T-helper 2 cell treated with Interferon-gamma antibody and Interleukin-4, amounts not matched to agents 5 μg/mL and 100 μg/mL, for 36 hours (primary cell): ENCODE measurements around the gene ETDC.
"Not testable (repeated sequence)": the region's sequence is repeated elsewhere in the genome, so short reads cannot be mapped to it uniquely, and the experiment has no call there.

Experiments used
- DNase-seq: peaks from one replicate; pipeline ENCODE4 v3.0.0; 2021; ENCODE audit warnings: low spot score
- H3K27ac Mint-ChIP-seq: one replicate; pipeline ENCODE4 v1.8.0; 2021; ENCODE audit warnings: mild to moderate bottlenecking, mixed read lengths
- H3K27me3 Mint-ChIP-seq: one replicate; pipeline ENCODE4 v1.8.0; 2021; ENCODE audit warnings: low read depth, mixed read lengths
- H3K36me3 Mint-ChIP-seq: one replicate; pipeline ENCODE4 v1.8.0; 2021; ENCODE audit warnings: low read depth, mixed read lengths
- H3K4me1 Mint-ChIP-seq: one replicate; pipeline ENCODE4 v1.8.0; 2021; ENCODE audit warnings: low read depth, mixed read lengths
- H3K4me3 Mint-ChIP-seq: one replicate; pipeline ENCODE4 v1.8.0; 2022; ENCODE audit warnings: mild to moderate bottlenecking, moderate library complexity, mixed read lengths
- H3K9me3 Mint-ChIP-seq: one replicate; pipeline ENCODE4 v1.8.0; 2021; ENCODE audit warnings: mixed read lengths

Gene ETDC

GRCh38 chrX:135324463-135324862, 15.2 kb downstream of the ETDC start:
- Mint-ChIP-seq H3K27me3 (no peaks in the 10 kb centered on the region), H3K27ac (no peak overlapping the region), H3K4me1 (peaks cover 3% of the 10 kb centered on the region), H3K9me3 (peaks cover 26% of the 10 kb centered on the region), H3K36me3 (peaks cover 52% of the 10 kb centered on the region), H3K4me3 (no peak overlapping the region)
- no peak for DNase-seq

- H3K4me3 Mint-ChIP-seq, H3K4me1 Mint-ChIP-seq, DNase-seq, H3K27ac Mint-ChIP-seq, H3K27me3 Mint-ChIP-seq: not testable (repeated sequence)
- H3K36me3 Mint-ChIP-seq = peaks cover 54% of the 10 kb centered on the region
- peaks cover 30% of the 10 kb centered on the region for H3K9me3 Mint-ChIP-seq
Observed at GRCh38 chrX:135325036-135325818, 15.9 kb downstream of the ETDC start.

GRCh38 chrX:135327299-135327698, 18.0 kb downstream of the ETDC start:
- Mint-ChIP-seq H3K27ac (no peak overlapping the region), H3K36me3 (peaks cover 43% of the 10 kb centered on the region), H3K9me3 (peaks cover 19% of the 10 kb centered on the region), H3K27me3 (no peaks in the 10 kb centered on the region), H3K4me1 (peaks cover 3% of the 10 kb centered on the region), H3K4me3 (no peak overlapping the region)
- DNase-seq = no peak

GRCh38 chrX:135328421-135329005, 19.2 kb downstream of the ETDC start:
- H3K9me3 Mint-ChIP-seq = peaks cover 15% of the 10 kb centered on the region
- no peaks in the 10 kb centered on the region for H3K27me3 Mint-ChIP-seq
- H3K4me1 Mint-ChIP-seq = peaks cover 3% of the 10 kb centered on the region
- H3K4me3 Mint-ChIP-seq = no peak overlapping the region
- DNase-seq = no peak
- H3K36me3 Mint-ChIP-seq = peaks cover 51% of the 10 kb centered on the region
- H3K27ac Mint-ChIP-seq = no peak overlapping the region

- H3K27me3 Mint-ChIP-seq = no peaks in the 10 kb centered on the region
- no peak overlapping the region for H3K4me3 Mint-ChIP-seq
- peaks cover 47% of the 10 kb centered on the region for H3K36me3 Mint-ChIP-seq
- H3K9me3 Mint-ChIP-seq = peaks cover 5% of the 10 kb centered on the region
- H3K4me1 Mint-ChIP-seq = peaks cover 3% of the 10 kb centered on the region
- no peak overlapping the region for H3K27ac Mint-ChIP-seq
- no peak for DNase-seq
Observed at GRCh38 chrX:135330706-135331105, 21.4 kb downstream of the ETDC start.

GRCh38 chrX:135331525-135331924, 22.2 kb downstream of the ETDC start:
- Mint-ChIP-seq H3K9me3 (peaks cover 5% of the 10 kb centered on the region), H3K36me3 (peaks cover 47% of the 10 kb centered on the region), H3K4me1 (peaks cover 3% of the 10 kb centered on the region)

GRCh38 chrX:135340831-135341230, 31.6 kb downstream of the ETDC start:
- H3K9me3 Mint-ChIP-seq = no peaks in the 10 kb centered on the region

More at GRCh38 chrX:135331525-135331924, 22.2 kb downstream of the ETDC start:
- no peaks in the 10 kb centered on the region for H3K27me3 Mint-ChIP-seq
- no peak overlapping the region for H3K4me3 Mint-ChIP-seq
- no peak for DNase-seq
- H3K27ac Mint-ChIP-seq = no peak overlapping the region

GRCh38 chrX:135345107-135345589, 35.9 kb downstream of the ETDC start:
- Mint-ChIP-seq H3K27me3 (no peaks in the 10 kb centered on the region), H3K36me3 (peaks cover 33% of the 10 kb centered on the region), H3K27ac (peak overlapping the region; percentile 63), H3K9me3 (no peaks in the 10 kb centered on the region), H3K4me1 (peaks cover 42% of the 10 kb centered on the region), H3K4me3 (peak overlapping the region; percentile 88)
- DNase-seq = no peak

More at GRCh38 chrX:135340831-135341230, 31.6 kb downstream of the ETDC start:
- no peak overlapping the region for H3K27ac Mint-ChIP-seq
- peaks cover 32% of the 10 kb centered on the region for H3K36me3 Mint-ChIP-seq
- no peak for DNase-seq
- H3K27me3 Mint-ChIP-seq = no peaks in the 10 kb centered on the region
- peak overlapping the region; percentile 95 for H3K4me3 Mint-ChIP-seq
- peaks cover 44% of the 10 kb centered on the region for H3K4me1 Mint-ChIP-seq

- no peak overlapping the region for H3K4me3 Mint-ChIP-seq
- no peaks in the 10 kb centered on the region for H3K27me3 Mint-ChIP-seq
- H3K9me3 Mint-ChIP-seq = no peaks in the 10 kb centered on the region
- peaks cover 34% of the 10 kb centered on the region for H3K36me3 Mint-ChIP-seq
- H3K4me1 Mint-ChIP-seq = peaks cover 24% of the 10 kb centered on the region
- H3K27ac Mint-ChIP-seq = no peak overlapping the region
- no peak for DNase-seq
Observed at GRCh38 chrX:135346975-135347374, 37.7 kb downstream of the ETDC start.

- no peak for DNase-seq
- Mint-ChIP-seq H3K36me3 (peaks cover 34% of the 10 kb centered on the region), H3K27ac (no peak overlapping the region), H3K9me3 (no peaks in the 10 kb centered on the region), H3K4me3 (no peak overlapping the region), H3K4me1 (peaks cover 21% of the 10 kb centered on the region), H3K27me3 (no peaks in the 10 kb centered on the region)
Observed at GRCh38 chrX:135347381-135348016, 38.2 kb downstream of the ETDC start.

- Mint-ChIP-seq H3K4me3 (no peak overlapping the region), H3K27ac (no peak overlapping the region), H3K4me1 (no peaks in the 10 kb centered on the region), H3K9me3 (no peaks in the 10 kb centered on the region), H3K36me3 (peaks cover 27% of the 10 kb centered on the region), H3K27me3 (no peaks in the 10 kb centered on the region)
- DNase-seq = no peak
Observed at GRCh38 chrX:135354288-135354687, 45.0 kb downstream of the ETDC start.
